ENCODE measurements around the gene SLC17A5.

- no peak for TF ChIP-seq EZH2 (optimal IDR thresholded peaks at IDR 0.05; ENCODE audit: low read depth, low read length)
- no peak for TF ChIP-seq CTCF (IDR thresholded peaks at IDR 0.05; ENCODE audit: low read length)
- TF ChIP-seq EZH2phosphoT487 (IDR thresholded peaks at IDR 0.05; ENCODE audit: low read length) = no peak
These were observed 39.0 kb downstream of the SLC17A5 start for GRCh38 chr6:73614802-73615201.

All from MM.1S (cell line).